ENCODE data around the gene SLC25A28. TPM values are rescaled to one million over a fixed set of nuclear protein-coding genes. Genes with fewer than 3 reads are reported as not detected.

SLC25A28 gene
- polyA plus RNA-seq, 1 donor from 2014 or later, result 79.9 TPM

- no peak for TF ChIP-seq EZH2 (IDR thresholded peaks at IDR 0.05; ENCODE audit: borderline replicate concordance, insufficient read depth, low read length, poor library complexity, severe bottlenecking)
- TF ChIP-seq POLR2AphosphoS5 (IDR thresholded peaks at IDR 0.05), result no peak
- no peak for TF ChIP-seq REST (IDR thresholded peaks at IDR 0.05; ENCODE audit: borderline replicate concordance)
- TF ChIP-seq EP300 (conservative IDR thresholded peaks at IDR 0.05; ENCODE audit: poor library complexity, severe bottlenecking), result no peak
- no peak for TF ChIP-seq MXI1 (conservative IDR thresholded peaks at IDR 0.05; ENCODE audit: poor library complexity, severe bottlenecking)
- TF ChIP-seq CTCF (IDR thresholded peaks at IDR 0.05; ENCODE audit: poor library complexity, severe bottlenecking), result no peak
- no peak for TF ChIP-seq TAF1 (IDR thresholded peaks at IDR 0.05; ENCODE audit: low read depth)
- TF ChIP-seq RAD21 (conservative IDR thresholded peaks at IDR 0.05), result no peak
- TF ChIP-seq SMC3 (conservative IDR thresholded peaks at IDR 0.05; ENCODE audit: poor library complexity), result no peak
- no peak overlapping the region for H2AFZ ChIP-seq (ENCODE audit: low read depth, low read length)
- H3K4me3 ChIP-seq (ENCODE audit: low read length), result no peak overlapping the region
- no peaks in the 10 kb centered on the region for H3F3A ChIP-seq (ENCODE audit: insufficient read depth, low read length, poor library complexity, severe bottlenecking)
- no peaks in the 10 kb centered on the region for H3K9me3 ChIP-seq (ENCODE audit: low read length)
- no peak overlapping the region for H3K27ac ChIP-seq (ENCODE audit: low read length)
- H3K27me3 ChIP-seq (ENCODE audit: insufficient read depth, low read depth, low read length), result no peaks in the 10 kb centered on the region
- no peaks in the 10 kb centered on the region for H3K36me3 ChIP-seq (ENCODE audit: insufficient read depth, low read length)
- no peaks in the 10 kb centered on the region for H4K20me1 ChIP-seq (ENCODE audit: insufficient read depth)
- no peaks in the 10 kb centered on the region for H3K79me2 ChIP-seq (replicated peaks; ENCODE audit: insufficient read depth, low read length)
- no peaks in the 10 kb centered on the region for H3K9me2 ChIP-seq (ENCODE audit: insufficient read depth, low read length)
- no peak overlapping the region for H3K4me2 ChIP-seq (ENCODE audit: low read length)
- H3K9ac ChIP-seq (ENCODE audit: low read length), result no peak overlapping the region
These were observed 26.9 kb downstream of the SLC25A28 start for GRCh38 chr10:99593312-99593711.

GRCh38 chr10:99590799-99591198 lies 29.4 kb downstream of the SLC25A28 start:
- no peaks in the 10 kb centered on the region for H3K27me3 ChIP-seq (ENCODE audit: insufficient read depth, low read depth, low read length)
- no peak overlapping the region for H3K27ac ChIP-seq (ENCODE audit: low read length)
- no peak overlapping the region for H3K9ac ChIP-seq (ENCODE audit: low read length)
- H3K79me2 ChIP-seq (replicated peaks; ENCODE audit: insufficient read depth, low read length), result no peaks in the 10 kb centered on the region
- no peaks in the 10 kb centered on the region for H3K9me2 ChIP-seq (ENCODE audit: insufficient read depth, low read length)
- no peaks in the 10 kb centered on the region for H3K9me3 ChIP-seq (ENCODE audit: low read length)
- H3F3A ChIP-seq (ENCODE audit: insufficient read depth, low read length, poor library complexity, severe bottlenecking), result no peaks in the 10 kb centered on the region
- no peaks in the 10 kb centered on the region for H4K20me1 ChIP-seq (ENCODE audit: insufficient read depth)
- no peak overlapping the region for H2AFZ ChIP-seq (ENCODE audit: low read depth, low read length)
- no peak overlapping the region for H3K4me3 ChIP-seq (ENCODE audit: low read length)
- no peak for TF ChIP-seq SMC3 (conservative IDR thresholded peaks at IDR 0.05; ENCODE audit: poor library complexity)
- TF ChIP-seq TAF1 (IDR thresholded peaks at IDR 0.05; ENCODE audit: low read depth), result no peak
- TF ChIP-seq RAD21 (conservative IDR thresholded peaks at IDR 0.05), result no peak
- TF ChIP-seq MXI1 (conservative IDR thresholded peaks at IDR 0.05; ENCODE audit: poor library complexity, severe bottlenecking), result no peak
- no peak for TF ChIP-seq EP300 (conservative IDR thresholded peaks at IDR 0.05; ENCODE audit: poor library complexity, severe bottlenecking)
- TF ChIP-seq POLR2AphosphoS5 (IDR thresholded peaks at IDR 0.05), result no peak
- no peak for TF ChIP-seq CTCF (IDR thresholded peaks at IDR 0.05; ENCODE audit: poor library complexity, severe bottlenecking)
- TF ChIP-seq REST (IDR thresholded peaks at IDR 0.05; ENCODE audit: borderline replicate concordance), result no peak
- no peak for TF ChIP-seq EZH2 (IDR thresholded peaks at IDR 0.05; ENCODE audit: borderline replicate concordance, insufficient read depth, low read length, poor library complexity, severe bottlenecking)
- H3K4me2 ChIP-seq (ENCODE audit: low read length), result no peak overlapping the region
- no peaks in the 10 kb centered on the region for H3K36me3 ChIP-seq (ENCODE audit: insufficient read depth, low read length)

Data from neural cell (in vitro differentiated cells).